Astrocyte (in vitro differentiated cells and primary cell): ENCODE results near the gene FRMD3.

Experiments used
- CTCF ChIP-seq: IDR thresholded peaks from 2 replicates; pipeline ENCODE4 v1.5.1; 2011; ENCODE audit warnings: low read depth, mild to moderate bottlenecking, inconsistent platforms, low read length, moderate library complexity; ENCODE audit not compliant: insufficient read depth
- EZH2 ChIP-seq: IDR thresholded peaks from 2 replicates; pipeline ENCODE4 v1.6.1; 2012; ENCODE audit warnings: mild to moderate bottlenecking, low read length, inconsistent platforms; ENCODE audit not compliant: insufficient read depth

DNA sequence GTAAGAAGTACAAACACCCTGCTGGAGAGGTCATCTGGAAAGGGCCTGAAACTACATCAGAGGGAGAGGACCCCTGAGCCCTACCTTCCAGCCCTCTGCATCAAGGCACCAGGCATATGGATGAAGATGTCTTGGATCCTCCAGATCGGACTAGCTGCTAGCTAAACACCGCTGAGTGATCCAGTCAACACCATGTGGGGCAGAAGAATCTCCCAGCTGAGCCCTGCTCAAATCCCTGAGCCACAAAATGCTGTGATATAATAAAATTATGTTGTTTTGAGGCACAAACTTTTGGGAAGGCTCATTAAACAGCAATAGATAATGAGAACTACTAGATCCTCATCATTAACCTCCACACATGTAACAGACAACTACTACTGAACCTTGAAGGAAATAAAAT, 155.2 kb downstream of the FRMD3 start:
- TF ChIP-seq EZH2 (no peak), CTCF (no peak)
